T-helper 1 cell treated with Interleukin-12 subunit alpha and Interleukin-12 subunit beta and Interleukin-4 antibody, amounts not matched to agents 30 ng/mL and 1 ng/mL, for 36 hours (primary cell): ENCODE data around the gene LHX5. TPM values are rescaled to one million over a fixed set of nuclear protein-coding genes. Genes with fewer than 3 reads are reported as not detected.

Source experiments
- intact Hi-C: fragments of 100-400 bp; cut with micrococcal nuclease; formaldehyde crosslinking; loops from one replicate; pipeline ENCODE4 v1.15.1; 2024
- total RNA-seq: library from RNA; stranded (reverse); gene quantifications from 2 replicates; pipeline ENCODE4 v1.2.3, GENCODE V29; 2022

LHX5 gene
- total RNA-seq, 1 donor from 2014 or later: not detected

DNA sequence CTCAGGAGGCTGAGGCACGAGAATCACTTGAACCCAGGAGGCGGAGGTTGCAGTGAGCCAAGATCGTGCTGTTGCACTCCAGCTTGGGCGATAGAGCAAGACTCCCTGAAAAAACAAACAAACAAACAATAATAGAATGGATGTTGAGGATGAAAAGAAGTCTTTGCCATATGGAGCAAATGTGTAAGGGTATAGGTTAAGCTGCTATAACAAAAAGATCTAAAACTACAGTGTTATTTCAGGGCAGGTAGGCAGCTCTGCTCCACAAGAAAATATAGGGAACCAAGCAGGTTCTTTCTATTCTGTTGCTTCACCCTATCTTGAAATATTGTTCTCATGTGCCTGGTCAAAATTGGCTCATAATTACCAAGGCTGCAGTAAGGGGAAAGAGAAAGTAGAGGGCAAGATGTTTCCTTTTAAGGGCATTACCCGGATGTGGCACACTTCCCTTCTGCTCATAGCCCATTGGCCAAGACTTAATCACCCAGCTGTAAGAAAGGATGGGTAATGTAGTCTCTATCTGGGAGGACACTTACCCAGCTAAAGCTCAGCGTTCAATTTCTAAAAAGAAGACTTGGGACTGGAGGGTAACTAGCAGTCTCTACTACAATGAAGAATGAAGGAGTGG is 26.0 kb downstream of the LHX5 start:
- intact Hi-C loops: no loop called here

DNA sequence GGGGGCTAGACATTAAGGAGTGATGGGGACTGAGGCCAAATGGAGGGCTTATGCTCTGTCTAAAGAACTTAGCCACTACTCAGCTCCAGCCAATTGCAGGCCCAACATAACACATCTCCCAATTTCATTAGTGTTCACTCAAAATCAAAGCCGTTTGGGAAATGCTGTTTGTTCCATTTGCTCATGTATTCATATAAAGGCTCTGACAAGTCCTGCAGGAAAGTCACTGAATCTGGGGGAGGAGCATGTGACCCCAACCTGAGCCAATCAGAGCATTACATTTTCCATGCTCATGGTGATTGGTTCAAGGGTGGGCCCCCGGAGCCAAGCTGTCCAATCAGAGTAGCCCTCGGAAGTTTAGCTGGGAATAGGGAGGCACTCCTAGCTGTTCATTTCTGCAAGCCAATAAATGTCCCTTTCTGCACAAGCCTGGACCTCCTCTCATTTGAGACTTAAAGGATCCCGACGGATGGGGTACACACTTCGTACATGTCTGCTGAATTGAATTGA is 28.6 kb downstream of the LHX5 start:
- intact Hi-C loops: no loop called here

DNA sequence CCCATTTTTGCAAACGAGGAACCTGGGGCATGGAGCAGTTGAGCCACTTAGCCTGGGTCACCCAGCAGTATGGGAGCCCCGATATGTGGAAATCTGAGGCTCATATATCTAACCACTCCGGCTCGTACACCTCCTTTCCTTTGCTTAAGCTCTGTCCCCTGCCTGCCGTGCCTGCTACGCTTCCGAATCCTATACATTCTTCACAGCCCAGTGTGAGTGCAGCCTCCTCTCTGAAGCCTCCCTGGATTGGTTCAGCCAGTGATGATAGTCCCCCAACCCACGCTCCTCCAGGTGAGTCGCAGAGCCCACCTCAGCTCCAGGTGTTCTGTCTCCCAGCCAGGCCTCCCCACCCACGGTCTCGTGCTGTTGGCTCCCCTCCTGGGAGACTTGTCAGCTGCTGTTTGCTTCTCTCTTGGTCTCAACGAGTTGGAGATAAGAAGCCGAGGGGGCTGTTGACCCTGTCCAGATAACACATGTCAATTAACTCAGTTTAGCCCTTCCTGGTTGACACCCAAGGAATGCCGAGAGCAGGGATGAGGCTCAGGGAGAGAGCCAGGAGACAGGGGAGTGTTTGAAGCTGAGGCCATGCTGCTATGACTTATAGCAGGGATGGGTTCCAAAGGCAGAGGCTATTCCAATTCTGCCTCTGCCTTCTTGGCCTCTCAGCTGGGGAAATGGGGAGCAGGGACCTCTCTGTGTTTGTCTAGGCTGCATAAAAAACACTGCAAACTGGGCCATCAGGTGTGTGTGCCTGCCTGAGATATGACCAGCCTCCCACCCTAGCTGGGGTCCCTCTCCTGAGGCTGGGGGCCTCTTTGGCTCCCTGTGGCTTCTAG is 30.5 kb downstream of the LHX5 start:
- intact Hi-C loops: no loop called here

DNA sequence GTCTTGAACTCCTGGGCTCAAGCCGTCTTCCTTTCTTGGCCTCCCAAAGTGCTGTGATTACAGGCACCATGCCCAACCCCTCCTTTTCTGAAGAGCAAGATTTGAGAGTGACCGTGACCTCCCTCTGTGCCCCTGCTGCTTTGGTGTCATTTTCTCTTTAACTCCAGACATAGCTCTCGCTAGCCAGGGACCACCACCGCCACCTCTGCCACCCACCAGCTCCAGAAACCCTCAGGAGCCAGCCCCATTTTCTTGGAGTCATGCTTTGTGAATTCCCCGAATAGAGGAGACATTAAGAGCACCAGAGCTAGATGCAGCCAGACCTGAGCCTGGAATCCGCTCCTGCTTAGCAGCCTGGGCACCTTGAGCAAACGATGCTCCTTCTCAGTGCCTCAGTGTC is 31.3 kb downstream of the LHX5 start:
- intact Hi-C loops: no loop called here

DNA sequence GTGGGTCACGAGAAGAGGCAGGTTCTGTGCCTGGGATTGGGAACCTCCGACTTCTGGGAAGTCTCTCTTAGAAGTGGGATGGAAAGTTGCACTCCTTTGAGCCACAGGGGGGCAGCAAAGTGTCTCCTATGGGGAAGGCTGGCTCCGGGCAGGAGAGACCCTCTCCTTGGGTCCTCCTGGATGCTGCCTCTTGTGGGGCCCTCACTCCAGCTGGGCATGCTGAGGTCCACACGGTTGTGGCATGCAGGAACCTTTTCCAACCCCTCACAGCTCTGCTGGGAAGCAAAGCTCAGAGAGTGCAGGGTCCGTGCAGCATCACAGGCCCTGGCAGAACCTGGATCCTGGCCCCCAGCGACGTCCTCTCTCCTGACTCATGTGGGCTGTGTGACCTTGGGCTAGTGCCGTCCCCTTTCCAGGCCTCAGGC is 32.1 kb downstream of the LHX5 start:
- intact Hi-C loops: no loop called here

DNA sequence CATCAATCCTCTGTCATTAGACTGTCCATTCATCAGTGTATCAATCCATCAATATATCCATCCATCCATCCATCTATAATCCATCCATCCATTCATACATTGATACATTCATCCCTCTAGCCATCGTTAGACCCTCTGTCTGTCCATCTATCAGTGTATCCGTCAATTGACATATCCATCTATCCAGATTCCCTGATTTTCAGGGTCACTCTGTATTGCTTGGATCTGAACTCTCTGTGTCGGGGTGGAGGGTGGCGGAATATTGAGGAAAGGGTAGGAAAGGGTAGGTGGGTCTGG is 32.4 kb downstream of the LHX5 start:
- intact Hi-C loops: no loop called here

DNA sequence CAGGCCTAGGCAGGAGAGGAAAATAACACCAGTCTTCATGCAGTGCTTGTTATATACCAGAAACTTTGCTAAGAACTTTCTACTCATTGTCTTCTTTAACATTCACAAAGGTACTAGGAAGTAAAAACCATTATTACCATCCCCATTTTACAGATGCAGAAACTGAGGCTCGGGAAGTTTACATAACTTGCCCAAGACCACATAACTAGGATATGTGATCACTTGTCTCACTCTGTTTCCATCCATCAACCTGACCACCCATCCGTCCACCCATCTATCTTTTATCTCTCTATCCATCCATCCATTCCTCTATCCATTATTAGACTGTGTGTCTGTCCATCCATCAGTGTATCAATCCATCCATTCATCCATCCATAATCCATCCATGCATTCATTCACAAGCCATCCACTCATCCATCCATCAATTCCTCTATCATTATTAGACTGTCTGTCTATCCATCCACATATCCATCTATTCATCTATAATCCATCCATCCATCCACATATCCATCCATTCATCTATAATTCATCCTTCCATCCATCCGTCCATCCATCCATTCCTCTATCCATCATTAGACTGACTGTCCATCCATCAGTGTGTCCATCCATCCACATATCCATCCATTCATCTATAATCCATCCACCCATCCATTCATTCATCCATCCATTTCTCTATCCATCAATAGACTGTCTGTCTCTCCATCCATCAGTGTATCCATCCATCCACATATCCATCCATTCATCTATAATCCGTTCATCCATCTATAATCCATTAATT is 33.0 kb downstream of the LHX5 start:
- intact Hi-C loops: no loop called here

DNA sequence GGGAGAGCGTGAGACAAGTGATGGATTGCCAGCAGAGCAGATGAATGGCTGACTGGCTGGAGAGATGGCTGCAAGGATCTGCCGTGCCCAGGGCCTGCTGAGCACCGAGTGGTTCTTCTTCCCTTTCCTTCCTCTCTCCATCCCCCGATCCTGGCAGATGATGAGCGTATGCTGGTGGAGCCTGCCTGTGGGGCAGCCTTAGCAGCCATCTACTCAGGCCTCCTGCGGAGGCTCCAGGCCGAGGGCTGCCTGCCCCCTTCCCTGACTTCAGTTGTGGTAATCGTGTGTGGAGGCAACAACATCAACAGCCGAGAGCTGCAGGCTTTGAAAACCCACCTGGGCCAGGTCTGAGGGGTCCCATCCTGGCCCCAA is 34.0 kb downstream of the LHX5 start:
- intact Hi-C loops: no loop called here

DNA sequence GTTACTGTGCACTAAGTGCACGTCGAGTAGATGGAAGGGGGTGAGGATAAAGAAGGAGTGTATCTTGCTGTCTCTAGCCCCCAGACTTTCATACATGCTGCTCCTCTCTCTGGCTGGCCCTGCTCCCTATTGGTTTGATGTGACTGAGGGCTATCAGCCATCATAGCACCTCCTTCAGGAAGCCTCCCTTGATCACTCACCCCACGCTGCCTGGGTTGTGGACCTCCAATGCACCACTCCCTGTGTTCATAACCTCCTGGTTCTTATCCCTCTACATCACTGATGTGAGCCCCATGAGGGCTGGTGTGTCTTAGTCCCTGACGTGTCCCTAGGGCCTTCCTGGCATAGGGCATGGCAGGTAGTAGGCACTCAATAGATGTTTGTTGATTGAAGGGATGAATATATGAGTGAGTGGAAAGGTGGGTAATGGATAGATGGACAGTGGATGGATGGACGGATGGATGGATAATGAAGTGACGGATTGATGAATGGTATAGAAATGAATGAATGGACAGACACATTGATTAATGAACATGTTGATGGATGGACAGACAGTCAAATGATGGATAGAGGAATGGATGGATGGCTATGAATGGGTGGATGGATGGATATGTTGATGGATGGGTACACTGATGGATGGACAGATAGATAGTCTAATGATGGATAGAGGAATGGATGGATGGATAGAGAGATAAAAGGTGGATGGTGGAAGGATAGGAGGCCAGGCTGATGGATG is 34.5 kb downstream of the LHX5 start:
- intact Hi-C loops: no loop called here

DNA sequence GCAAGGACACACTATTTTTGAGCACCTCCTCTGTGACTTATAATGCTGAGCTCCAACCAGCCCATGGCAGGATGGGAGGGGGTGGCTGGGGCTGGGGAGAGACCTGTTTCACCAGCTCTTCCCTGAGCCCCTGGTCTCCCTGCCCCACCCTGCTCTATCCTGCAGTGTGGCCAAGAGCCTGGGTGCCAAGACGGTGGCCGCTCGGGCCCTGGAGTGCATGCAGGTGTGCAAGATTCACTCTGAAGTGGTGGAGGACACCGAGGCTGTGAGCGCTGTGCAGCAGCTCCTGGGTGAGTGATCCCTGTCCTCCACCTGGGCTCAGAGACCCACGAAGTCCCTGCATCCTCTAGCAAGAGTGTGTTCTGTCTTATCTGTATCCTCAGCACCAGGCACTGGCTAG is 35.1 kb downstream of the LHX5 start:
- intact Hi-C loops: no loop called here

DNA sequence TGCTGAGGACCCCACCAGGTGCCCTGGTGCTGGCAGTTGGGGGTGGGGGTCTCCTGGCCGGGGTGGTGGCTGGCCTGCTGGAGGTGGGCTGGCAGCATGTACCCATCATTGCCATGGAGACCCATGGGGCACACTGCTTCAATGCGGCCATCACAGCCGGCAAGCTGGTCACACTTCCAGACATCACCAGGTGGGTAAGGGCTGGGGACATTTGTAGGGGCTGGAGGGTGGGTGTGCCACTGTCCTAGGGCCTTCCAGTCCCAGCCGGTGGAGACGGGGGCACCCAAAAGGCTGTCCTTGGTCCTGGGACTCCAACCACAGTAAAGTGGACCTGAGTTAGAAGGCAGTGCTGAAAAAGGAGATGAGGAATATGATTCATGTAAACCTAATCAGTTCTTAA is 36.3 kb downstream of the LHX5 start:
- intact Hi-C loops: no loop called here

DNA sequence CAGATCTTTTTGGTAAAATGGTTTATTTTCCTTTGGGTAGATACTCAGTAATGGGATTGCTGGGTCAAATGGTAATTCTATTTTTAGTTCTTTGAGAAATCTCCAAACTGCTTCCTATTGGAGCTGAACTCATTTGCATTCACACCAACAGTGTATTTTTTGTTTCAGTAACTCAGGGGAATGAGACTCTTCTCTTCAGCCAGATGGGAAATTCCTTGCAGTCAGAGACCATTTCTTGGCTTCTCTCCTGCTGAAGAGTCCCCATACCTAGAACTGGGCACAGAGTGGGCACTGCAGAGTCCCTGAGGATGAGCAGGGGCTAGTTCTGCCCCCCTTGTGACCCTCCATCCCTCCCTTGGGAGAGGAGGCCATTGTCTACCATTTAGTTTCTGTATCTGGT is 38.7 kb downstream of the LHX5 start:
- intact Hi-C loops: no loop called here

DNA sequence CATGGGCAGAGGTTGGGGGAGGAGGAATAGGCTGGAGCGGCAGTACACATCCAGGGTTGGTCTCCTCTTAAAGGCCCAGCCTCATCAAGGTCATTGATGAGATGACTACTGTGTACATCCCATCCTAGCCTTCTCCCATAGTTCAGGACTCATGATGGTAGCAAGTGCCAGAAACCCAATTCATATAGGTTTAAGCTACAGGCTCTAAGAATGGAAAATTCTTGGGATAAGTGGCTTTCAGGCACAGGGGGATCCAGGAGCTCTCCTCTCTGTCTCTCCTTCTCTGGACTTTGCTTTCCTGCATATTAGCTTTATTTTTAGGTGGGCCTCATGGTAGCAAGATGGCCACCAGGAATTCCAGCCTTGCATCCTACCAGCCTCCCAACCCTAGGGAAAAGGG is 43.2 kb downstream of the LHX5 start:
- intact Hi-C loops: no loop called here

DNA sequence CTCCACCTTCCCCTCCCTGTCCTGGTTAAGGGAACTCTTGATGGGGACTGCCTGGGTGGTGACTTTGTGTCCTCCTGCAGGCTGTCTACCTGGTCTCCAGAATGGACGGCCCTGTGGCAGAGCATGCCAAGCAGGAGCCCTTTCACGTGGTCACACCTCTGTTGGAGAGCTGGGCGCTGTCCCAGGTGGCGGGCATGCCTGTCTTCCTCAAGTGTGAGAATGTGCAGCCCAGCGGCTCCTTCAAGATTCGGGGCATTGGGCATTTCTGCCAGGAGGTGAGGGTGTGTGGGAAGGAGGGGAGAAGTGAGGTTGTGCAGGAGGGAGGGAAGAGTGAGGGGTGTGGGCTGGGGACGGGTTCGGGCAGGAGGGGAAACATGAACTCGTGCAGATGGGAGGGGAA is 43.8 kb downstream of the LHX5 start:
- intact Hi-C loops: no loop called here

DNA sequence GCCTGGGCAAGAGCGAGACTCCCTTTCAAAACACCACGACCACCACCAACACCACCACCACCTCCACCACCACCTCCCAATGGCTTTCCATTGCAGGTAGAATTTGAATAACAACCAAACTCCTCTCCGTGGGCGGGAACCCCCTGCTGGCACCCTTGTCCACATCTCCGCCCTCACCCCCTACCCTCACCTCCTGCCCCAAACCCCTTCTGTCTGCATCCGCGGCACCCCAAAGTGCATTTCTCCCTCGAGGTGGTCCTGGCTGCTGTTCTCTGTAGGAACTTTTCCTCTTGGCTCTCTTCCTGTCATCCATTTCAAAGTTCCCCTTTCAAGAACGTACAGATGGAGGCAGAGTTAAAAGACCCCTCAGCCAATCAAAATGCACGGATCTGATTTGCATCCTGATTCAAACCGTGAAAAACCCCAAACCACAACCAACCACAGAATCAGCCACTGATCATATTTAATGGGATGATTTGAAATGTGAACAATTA is 45.7 kb downstream of the LHX5 start:
- intact Hi-C loops: loop anchor here (1.0 to 2.0 kb wide), 4 partner anchors 91 to 377 kb away; partner anchors contain the start of gene SLC8B1

DNA sequence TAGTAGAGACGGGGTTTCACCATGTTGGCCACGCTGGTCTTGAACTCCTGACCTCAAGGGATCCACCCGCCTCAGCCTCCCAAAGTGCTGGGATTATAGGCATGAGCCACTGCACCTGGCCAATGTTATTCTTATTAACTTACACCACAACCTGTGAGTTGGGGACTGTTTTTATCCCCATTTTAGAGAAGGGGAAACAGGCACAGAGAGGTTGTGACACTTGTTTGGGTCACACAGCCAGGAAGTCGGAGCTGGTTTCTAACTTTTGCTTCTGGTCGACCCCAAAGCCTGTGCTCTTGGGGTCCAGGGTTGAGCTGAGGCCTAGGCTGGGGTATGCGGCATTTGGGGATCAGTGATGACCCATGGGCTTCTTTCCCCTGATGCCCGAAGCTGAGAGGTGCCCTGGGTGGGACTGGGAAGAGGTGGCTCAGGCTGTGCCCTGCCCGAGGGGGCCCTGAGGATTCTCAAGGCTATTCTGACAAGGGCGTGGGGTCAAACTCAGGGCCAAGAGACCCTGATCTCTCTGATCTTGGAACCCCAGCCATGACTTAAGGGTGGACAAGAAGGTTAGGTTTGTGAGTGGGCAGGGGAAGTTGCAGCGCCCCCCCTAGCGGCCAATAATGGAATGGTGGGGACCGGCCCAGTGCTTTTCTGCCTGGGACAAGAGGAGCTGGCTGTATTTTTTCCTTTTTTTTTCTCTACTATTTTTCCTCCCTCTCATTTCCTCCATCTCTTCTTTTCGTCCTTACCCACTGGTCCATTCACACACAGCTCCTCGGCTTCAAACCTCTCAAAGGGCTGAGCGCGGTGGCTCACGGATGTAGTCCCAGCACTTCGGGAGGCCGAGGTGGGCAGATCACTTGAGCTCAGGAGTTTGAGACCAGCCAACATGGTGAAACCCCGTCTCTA is 46.5 kb downstream of the LHX5 start:
- intact Hi-C loops: loop anchor here (1.0 to 2.0 kb wide), 4 partner anchors 90 to 376 kb away; partner anchors contain the start of gene SLC8B1

DNA sequence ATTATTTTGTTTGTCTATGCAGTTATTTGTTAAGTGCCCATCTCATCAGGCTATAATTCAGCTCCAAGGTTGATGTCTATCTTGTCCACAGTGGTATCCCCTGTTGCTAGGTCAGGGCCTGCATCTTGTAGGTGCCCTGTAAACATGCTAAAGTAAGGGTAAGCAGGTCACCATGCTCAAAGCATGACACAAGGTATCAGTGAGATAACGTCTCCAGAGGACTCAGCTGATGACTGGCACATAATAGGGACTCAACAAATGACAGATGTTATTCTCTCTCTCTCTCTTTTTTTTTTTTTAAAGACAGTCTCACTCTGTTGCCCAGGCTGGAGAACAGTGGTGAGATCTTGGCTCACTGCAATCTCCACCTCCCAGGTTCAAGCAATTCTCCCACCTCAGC is 47.2 kb downstream of the LHX5 start:
- intact Hi-C loops: loop anchor here (2.0 kb wide), 1 partner anchor 376 kb away; no protein-coding TSS in a partner anchor

DNA sequence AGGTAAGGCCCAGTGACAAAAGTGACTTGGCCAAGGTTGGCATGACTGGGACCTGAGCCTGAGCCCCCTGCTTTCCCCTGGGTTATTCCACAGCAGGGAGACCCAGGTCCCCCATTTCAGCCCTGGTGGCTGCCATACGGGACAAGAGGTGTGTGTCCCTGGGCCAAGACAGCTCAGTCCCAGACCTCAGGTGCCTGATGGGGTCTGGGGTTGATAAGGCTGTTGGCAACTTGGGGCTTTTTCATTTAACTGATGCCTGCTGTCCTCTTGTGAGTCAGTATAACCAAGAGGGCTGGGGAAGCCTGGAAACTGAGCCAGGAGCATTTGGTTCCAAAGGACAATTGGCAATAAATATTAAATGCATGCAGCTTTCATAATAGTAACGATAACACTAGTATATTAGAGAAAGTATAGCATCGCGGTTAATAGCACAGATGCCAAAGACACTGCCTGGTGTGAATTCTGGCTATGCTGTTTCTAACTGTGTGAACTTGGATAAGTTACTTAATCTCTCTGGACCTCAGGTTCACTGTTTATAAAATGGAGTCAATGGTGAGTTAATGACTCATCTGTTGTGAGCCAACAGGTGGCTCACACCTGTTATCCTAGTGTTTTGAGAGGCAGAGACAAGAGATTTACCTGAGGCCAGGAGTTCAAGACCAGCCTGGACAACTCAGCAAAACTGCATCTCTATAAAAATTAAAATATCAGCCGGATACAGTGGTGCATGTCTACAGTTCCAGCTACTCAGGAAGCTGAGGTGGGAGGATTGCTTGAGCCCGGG is 48.6 kb downstream of the LHX5 start:
- intact Hi-C loops: loop anchor here (1.0 kb wide), 1 partner anchor 65 kb away; the partner anchor contains the start of gene PLBD2
